OCI-LY7 (cell line): ENCODE results near the gene CYB5R3.

Experiments
- EZH2phosphoT487 ChIP-seq: fragments of 200-600 bp; sonication (generic); IDR thresholded peaks from 2 replicates; pipeline ENCODE4 v1.6.1; 2018; ENCODE audit warnings: low read depth, borderline replicate concordance, mild to moderate bottlenecking, mixed run types, antibody characterized with exemption, low read length, moderate library complexity, mixed read lengths
- TF ChIP-seq, protein P1 (sequence below): fragments of 200-600 bp; sonication (generic); conservative IDR thresholded peaks from 2 replicates; pipeline ENCODE4 v1.5.1; 2014; ENCODE audit warnings: mild to moderate bottlenecking, antibody characterized with exemption, low read length, moderate library complexity, mixed read lengths

DNA sequence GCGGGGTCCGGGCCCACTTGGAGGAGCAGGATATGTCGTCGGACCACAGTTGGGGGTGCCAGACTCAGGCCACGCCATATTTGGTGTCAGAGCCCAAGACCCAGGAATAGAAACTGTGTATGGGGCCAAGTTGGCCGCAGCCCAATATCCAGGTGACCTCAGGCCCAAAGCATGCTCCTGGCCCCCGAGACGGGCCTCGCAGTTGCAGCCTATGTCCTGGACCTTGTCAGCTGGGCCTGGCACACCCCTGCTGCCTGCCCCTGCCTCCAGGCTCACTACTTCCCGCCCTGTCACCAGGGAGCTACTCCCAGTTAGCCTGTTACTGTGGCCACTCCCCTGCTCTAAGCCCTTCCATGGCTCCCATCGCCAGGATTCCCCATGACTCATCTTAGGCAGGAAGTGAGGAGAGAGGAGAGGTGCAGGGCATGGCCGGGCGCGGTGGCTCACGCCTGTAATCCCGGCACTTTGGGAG lies 48.4 kb upstream of the CYB5R3 start:
- TF ChIP-seq, protein P1, sequence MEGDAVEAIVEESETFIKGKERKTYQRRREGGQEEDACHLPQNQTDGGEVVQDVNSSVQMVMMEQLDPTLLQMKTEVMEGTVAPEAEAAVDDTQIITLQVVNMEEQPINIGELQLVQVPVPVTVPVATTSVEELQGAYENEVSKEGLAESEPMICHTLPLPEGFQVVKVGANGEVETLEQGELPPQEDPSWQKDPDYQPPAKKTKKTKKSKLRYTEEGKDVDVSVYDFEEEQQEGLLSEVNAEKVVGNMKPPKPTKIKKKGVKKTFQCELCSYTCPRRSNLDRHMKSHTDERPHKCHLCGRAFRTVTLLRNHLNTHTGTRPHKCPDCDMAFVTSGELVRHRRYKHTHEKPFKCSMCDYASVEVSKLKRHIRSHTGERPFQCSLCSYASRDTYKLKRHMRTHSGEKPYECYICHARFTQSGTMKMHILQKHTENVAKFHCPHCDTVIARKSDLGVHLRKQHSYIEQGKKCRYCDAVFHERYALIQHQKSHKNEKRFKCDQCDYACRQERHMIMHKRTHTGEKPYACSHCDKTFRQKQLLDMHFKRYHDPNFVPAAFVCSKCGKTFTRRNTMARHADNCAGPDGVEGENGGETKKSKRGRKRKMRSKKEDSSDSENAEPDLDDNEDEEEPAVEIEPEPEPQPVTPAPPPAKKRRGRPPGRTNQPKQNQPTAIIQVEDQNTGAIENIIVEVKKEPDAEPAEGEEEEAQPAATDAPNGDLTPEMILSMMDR, result no peak
- TF ChIP-seq EZH2phosphoT487, result no peak
